ENCODE data around the gene KHDC3L.

DNA sequence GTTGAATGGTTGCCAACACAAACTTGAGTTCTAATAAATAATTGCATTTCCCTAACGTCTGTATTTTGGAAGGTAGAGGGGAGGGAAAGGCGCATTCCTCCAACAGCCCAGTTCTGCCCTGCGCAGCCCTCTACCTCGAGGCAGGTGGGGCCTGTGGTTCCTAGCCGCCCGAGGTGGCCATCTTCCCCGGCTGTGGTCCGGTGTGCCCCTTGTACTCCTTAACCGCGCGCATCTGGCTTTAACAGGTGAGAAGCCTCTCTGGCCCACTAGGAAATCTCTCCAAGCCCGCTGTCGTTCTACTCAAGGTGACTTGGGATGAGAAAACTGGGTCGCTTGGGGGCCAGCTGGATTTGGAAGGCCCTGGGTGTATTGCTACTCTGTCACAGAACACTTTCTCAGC lies 1.7 kb downstream of the KHDC3L start:
- TF ChIP-seq CTCF (IDR thresholded peaks at IDR 0.05) (no peak), POLR2A (IDR thresholded peaks at IDR 0.05) (no peak)
